HEK293 (cell line): ENCODE results near the gene LRRC34.

Experiments used
- CTCF ChIA-PET: fragments of 350-600 bp; formaldehyde crosslinking; extraction: SDS; loops from one replicate; lab custom pipeline; 2021; ENCODE audit warnings: antibody characterized with exemption; lab: Yijun Ruan, JAX
- POLR2A ChIA-PET: fragments of 300-600 bp; formaldehyde crosslinking; extraction: SDS; loops from one replicate; lab custom pipeline; 2020; ENCODE audit warnings: antibody characterized with exemption, inconsistent platforms; lab: Yijun Ruan, JAX
- H3K27ac ChIP-seq: fragments of 200-500 bp; sonication (Bioruptor generic); 2 replicates; pipeline ENCODE4 v1.5.1; 2014; ENCODE audit warnings: low read depth, low read length, control low read depth, inconsistent platforms; ENCODE audit errors: extremely low read depth
- H3K36me3 ChIP-seq, 2 experiments: fragments of 200-500 bp in 1 of 2; sonication (Bioruptor generic) in 1 of 2; 1 replicate in 1 of 2; 2 replicates in 1 of 2; pipeline ENCODE4 v1.5.1; 2014 to 2017; ENCODE audit warnings: inconsistent platforms in 2 of 2, low read length in 2 of 2; ENCODE audit not compliant: control insufficient read depth in 2 of 2, insufficient read depth in 1 of 2
- H3K4me1 ChIP-seq: fragments of 200-500 bp; sonication (Bioruptor generic); 2 replicates; pipeline ENCODE4 v1.5.1; 2014; ENCODE audit warnings: mild to moderate bottlenecking, low read length, inconsistent platforms; ENCODE audit not compliant: control insufficient read depth, insufficient read depth
- H3K4me3 ChIP-seq: 2 replicates; pipeline ENCODE4 v1.5.1; 2011; ENCODE audit warnings: low read depth, mild to moderate bottlenecking, control low read depth, low read length, moderate library complexity
- H3K9me3 ChIP-seq: fragments of 200-500 bp; sonication (Bioruptor generic); 2 replicates; pipeline ENCODE4 v1.5.1; 2014; ENCODE audit warnings: low read depth, low read length, inconsistent platforms; ENCODE audit not compliant: control insufficient read depth, insufficient read depth
- GFI1B ChIP-seq: fragments of 450-650 bp; formaldehyde crosslinking; IDR thresholded peaks from 2 replicates; pipeline ENCODE4 v1.5.1; 2016; ENCODE audit warnings: missing biosample characterization, missing genetic modification characterization
- HOXA7 ChIP-seq: sonication (generic); formaldehyde crosslinking; IDR thresholded peaks from 2 replicates; pipeline ENCODE4 v1.8.1; 2022; ENCODE audit warnings: missing genetic modification reagents, borderline replicate concordance
- KLF16 ChIP-seq: fragments of 450-650 bp; formaldehyde crosslinking; IDR thresholded peaks from 2 replicates; pipeline ENCODE4 v1.5.1; 2017; ENCODE audit warnings: missing biosample characterization, missing genetic modification characterization
- PRDM1 ChIP-seq: fragments of 450-650 bp; formaldehyde crosslinking; IDR thresholded peaks from 2 replicates; pipeline ENCODE4; 2016; ENCODE audit warnings: missing biosample characterization, missing genetic modification characterization
- SP2 ChIP-seq: fragments of 450-650 bp; formaldehyde crosslinking; IDR thresholded peaks from 2 replicates; pipeline ENCODE4 v1.5.1; 2016; ENCODE audit warnings: missing biosample characterization, missing genetic modification characterization
- SP3 ChIP-seq: fragments of 450-650 bp; formaldehyde crosslinking; IDR thresholded peaks from 2 replicates; pipeline ENCODE4 v1.5.1; 2016; ENCODE audit warnings: missing biosample characterization, missing genetic modification characterization
- YY1 ChIP-seq: fragments of 450-650 bp; formaldehyde crosslinking; IDR thresholded peaks from 2 replicates; pipeline ENCODE4 v1.5.1; 2018; ENCODE audit warnings: missing biosample characterization, missing genetic modification characterization
- ZBTB17 ChIP-seq: fragments of 450-650 bp; formaldehyde crosslinking; IDR thresholded peaks from 2 replicates; pipeline ENCODE4 v1.5.1; 2016; ENCODE audit warnings: missing biosample characterization, missing genetic modification characterization
- ZBTB21 ChIP-seq: fragments of 450-650 bp; formaldehyde crosslinking; IDR thresholded peaks from 2 replicates; pipeline ENCODE4 v1.5.1; 2017; ENCODE audit warnings: missing biosample characterization, missing genetic modification characterization
- ZFHX2 ChIP-seq: fragments of 450-650 bp; formaldehyde crosslinking; conservative IDR thresholded peaks from 2 replicates; pipeline ENCODE4 v1.5.1; 2016; ENCODE audit warnings: missing biosample characterization, missing genetic modification characterization
- ZNF10 ChIP-seq: fragments of 450-650 bp; formaldehyde crosslinking; IDR thresholded peaks from 2 replicates; pipeline ENCODE4 v1.5.1; 2017; ENCODE audit warnings: missing biosample characterization, missing genetic modification characterization
- ZNF184 ChIP-seq: fragments of 450-650 bp; IDR thresholded peaks from 2 replicates; pipeline ENCODE4 v1.5.1; 2018; ENCODE audit warnings: missing biosample characterization, mild to moderate bottlenecking, missing genetic modification characterization
- ZNF266 ChIP-seq: fragments of 450-650 bp; formaldehyde crosslinking; IDR thresholded peaks from 2 replicates; pipeline ENCODE4 v1.5.1; 2016; ENCODE audit warnings: missing biosample characterization, missing genetic modification characterization, low read depth
- ZNF416 ChIP-seq: fragments of 450-650 bp; formaldehyde crosslinking; IDR thresholded peaks from 2 replicates; pipeline ENCODE4 v1.5.1; 2016; ENCODE audit warnings: missing biosample characterization, missing genetic modification characterization
- ZNF426 ChIP-seq: fragments of 450-650 bp; formaldehyde crosslinking; IDR thresholded peaks from 2 replicates; pipeline ENCODE4 v1.5.1; 2017; ENCODE audit warnings: missing biosample characterization, missing genetic modification characterization, mild to moderate bottlenecking, inconsistent platforms, moderate library complexity
- ZNF501 ChIP-seq: fragments of 450-650 bp; formaldehyde crosslinking; IDR thresholded peaks from 2 replicates; pipeline ENCODE4 v1.5.1; 2016; ENCODE audit warnings: missing biosample characterization, missing genetic modification characterization
- ZNF521 ChIP-seq: fragments of 450-650 bp; formaldehyde crosslinking; IDR thresholded peaks from 2 replicates; pipeline ENCODE4 v1.5.1; 2017; ENCODE audit warnings: missing biosample characterization, mild to moderate bottlenecking, missing genetic modification characterization
- ZNF530 ChIP-seq: fragments of 450-650 bp; formaldehyde crosslinking; IDR thresholded peaks from 2 replicates; pipeline ENCODE4 v1.5.1; 2016; ENCODE audit warnings: low read depth, missing biosample characterization, missing genetic modification characterization
- ZNF555 ChIP-seq: fragments of 450-650 bp; formaldehyde crosslinking; conservative IDR thresholded peaks from 2 replicates; pipeline ENCODE4 v1.5.1; 2017; ENCODE audit warnings: missing biosample characterization, mild to moderate bottlenecking, missing genetic modification characterization, inconsistent platforms
- ZNF621 ChIP-seq: fragments of 450-650 bp; formaldehyde crosslinking; IDR thresholded peaks from 2 replicates; pipeline ENCODE4 v1.5.1; 2017; ENCODE audit warnings: missing biosample characterization, missing genetic modification characterization
- ZNF701 ChIP-seq: fragments of 450-650 bp; formaldehyde crosslinking; IDR thresholded peaks from 2 replicates; pipeline ENCODE4 v1.5.1; 2016; ENCODE audit warnings: missing biosample characterization, missing genetic modification characterization
- ZNF707 ChIP-seq: fragments of 450-650 bp; formaldehyde crosslinking; IDR thresholded peaks from 2 replicates; pipeline ENCODE4 v1.5.1; 2016; ENCODE audit warnings: missing biosample characterization, missing genetic modification characterization
- ZNF837 ChIP-seq: fragments of 450-650 bp; formaldehyde crosslinking; IDR thresholded peaks from 2 replicates; pipeline ENCODE4 v1.5.1; 2016; ENCODE audit warnings: missing biosample characterization, missing genetic modification characterization
- ZNF843 ChIP-seq: fragments of 450-650 bp; formaldehyde crosslinking; IDR thresholded peaks from 2 replicates; pipeline ENCODE4 v1.5.1; 2016; ENCODE audit warnings: missing biosample characterization, missing genetic modification characterization
- ZSCAN16 ChIP-seq: fragments of 450-650 bp; formaldehyde crosslinking; IDR thresholded peaks from 2 replicates; pipeline ENCODE4 v1.5.1; 2016; ENCODE audit warnings: missing biosample characterization, missing genetic modification characterization
- ZXDB ChIP-seq: fragments of 450-650 bp; formaldehyde crosslinking; IDR thresholded peaks from 2 replicates; pipeline ENCODE4 v1.5.1; 2016; ENCODE audit warnings: missing biosample characterization, missing genetic modification characterization
- TF ChIP-seq, protein P1 (sequence below): fragments of 450-650 bp; formaldehyde crosslinking; IDR thresholded peaks from 2 replicates; pipeline ENCODE4 v1.5.1; 2016; ENCODE audit warnings: missing biosample characterization, missing genetic modification characterization
- TF ChIP-seq, protein P2 (sequence below): fragments of 450-650 bp; formaldehyde crosslinking; IDR thresholded peaks from 2 replicates; pipeline ENCODE4 v1.5.1; 2016; ENCODE audit warnings: missing biosample characterization, missing genetic modification characterization
- TF ChIP-seq, protein P3 (sequence below): fragments of 450-650 bp; formaldehyde crosslinking; optimal IDR thresholded peaks from 2 replicates; pipeline ENCODE3; 2016; ENCODE audit warnings: missing biosample characterization, mild to moderate bottlenecking, missing genetic modification characterization
- TF ChIP-seq, protein P4 (sequence below): fragments of 450-650 bp; formaldehyde crosslinking; IDR thresholded peaks from 2 replicates; pipeline ENCODE4 v1.5.1; 2016; ENCODE audit warnings: missing biosample characterization, missing genetic modification characterization
- TF ChIP-seq, protein P5 (sequence below): fragments of 450-650 bp; formaldehyde crosslinking; IDR thresholded peaks from 2 replicates; pipeline ENCODE4 v1.5.1; 2016; ENCODE audit warnings: missing biosample characterization, missing genetic modification characterization
- TF ChIP-seq, protein P6 (sequence below): fragments of 450-650 bp; formaldehyde crosslinking; IDR thresholded peaks from 2 replicates; pipeline ENCODE4 v1.5.1; 2017; ENCODE audit warnings: missing biosample characterization, mild to moderate bottlenecking, missing genetic modification characterization, moderate library complexity

Gene LRRC34

DNA sequence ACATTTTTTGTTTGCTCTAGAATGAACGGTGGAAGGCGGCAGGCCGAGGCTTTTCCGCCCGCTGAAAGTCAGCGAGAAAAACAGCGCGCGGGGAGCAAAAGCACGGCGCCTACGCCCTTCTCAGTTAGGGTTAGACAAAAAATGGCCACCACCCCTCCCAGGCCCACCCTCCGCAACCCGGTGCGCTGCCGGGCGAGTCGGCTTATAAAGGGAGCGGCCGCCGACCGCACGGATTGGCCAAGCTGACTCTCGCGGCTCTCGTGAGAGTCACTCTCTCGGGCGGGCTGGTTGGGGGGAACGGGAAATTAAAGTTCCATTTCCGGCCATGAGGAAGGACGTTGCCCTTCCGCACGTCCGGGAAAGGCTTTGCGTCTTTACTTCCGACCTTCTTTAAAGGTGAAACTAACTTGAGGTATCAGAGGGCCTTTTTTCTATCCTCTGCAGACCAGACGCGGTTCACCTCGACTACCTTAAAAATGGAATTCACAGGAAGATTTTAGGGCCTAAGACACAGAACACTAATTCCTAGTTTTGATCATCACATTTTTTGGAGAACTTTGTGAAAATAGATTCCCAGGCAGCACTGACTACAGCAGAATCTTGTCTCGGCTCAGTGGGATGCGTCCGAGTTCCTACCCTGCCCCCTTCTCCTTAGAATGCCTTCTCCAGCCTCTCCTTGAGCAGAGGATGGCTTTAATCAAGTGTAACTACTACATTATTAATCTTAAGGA lies 47.7 kb downstream of the LRRC34 start, which contains the start of gene TERC:
TERC (minus strand) TSS at position 179 of the 731 bp plus-strand sequence.
- peak within 1 kb of the TSS; percentile 74 for H3K27ac ChIP-seq
- H3K4me3 ChIP-seq, result peak within 1 kb of the TSS; percentile 60
- H3K4me1 ChIP-seq, result no peaks in the 10 kb centered on the region
- ChIA-PET POLR2A (interaction anchor here (0.6 to 1.1 kb wide), 4 partner anchors 96 to 1671 kb away, joined by 3 to 4 read pairs (median 4); no protein-coding TSS in a partner anchor), CTCF (no interaction called here)
- no peaks in the 10 kb centered on the region for H3K9me3 ChIP-seq
- no peaks in the 10 kb centered on the region for H3K36me3 ChIP-seq
- TF ChIP-seq PRDM1 (tag by site-specific recombination), result peak; percentile 78
- no peak for TF ChIP-seq ZNF10
- TF ChIP-seq ZNF621 (tag by site-specific recombination), result no peak
- no peak for TF ChIP-seq KLF16 (tag by site-specific recombination)
- no peak for TF ChIP-seq ZNF837
- no peak for TF ChIP-seq ZNF843 (tag by site-specific recombination)
- peak; percentile 84 for TF ChIP-seq ZXDB
- TF ChIP-seq GFI1B (tag by site-specific recombination), result no peak
- TF ChIP-seq, protein P1, sequence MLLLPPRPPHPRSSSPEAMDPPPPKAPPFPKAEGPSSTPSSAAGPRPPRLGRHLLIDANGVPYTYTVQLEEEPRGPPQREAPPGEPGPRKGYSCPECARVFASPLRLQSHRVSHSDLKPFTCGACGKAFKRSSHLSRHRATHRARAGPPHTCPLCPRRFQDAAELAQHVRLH, result no peak
- no peak for TF ChIP-seq ZBTB21 (tag by site-specific recombination)
- TF ChIP-seq YY1 (tag by site-specific recombination), result peak; percentile 54; the same call in 1 of the 2 replicates
- TF ChIP-seq, protein P2, sequence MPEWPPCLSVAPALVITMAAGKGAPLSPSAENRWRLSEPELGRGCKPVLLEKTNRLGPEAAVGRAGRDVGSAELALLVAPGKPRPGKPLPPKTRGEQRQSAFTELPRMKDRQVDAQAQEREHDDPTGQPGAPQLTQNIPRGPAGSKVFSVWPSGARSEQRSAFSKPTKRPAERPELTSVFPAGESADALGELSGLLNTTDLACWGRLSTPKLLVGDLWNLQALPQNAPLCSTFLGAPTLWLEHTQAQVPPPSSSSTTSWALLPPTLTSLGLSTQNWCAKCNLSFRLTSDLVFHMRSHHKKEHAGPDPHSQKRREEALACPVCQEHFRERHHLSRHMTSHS (tag by site-specific recombination), result no peak
- TF ChIP-seq ZNF184, result no peak
- no peak for TF ChIP-seq ZSCAN16 (tag by site-specific recombination)
- no peak for TF ChIP-seq ZNF701
- 0 out of 2 replicates have a peak, but pooled peaks have one; percentile 58 for TF ChIP-seq ZNF501 (tag by site-specific recombination)
- no peak for TF ChIP-seq HOXA7 (CRISPR knock-in tag)
- TF ChIP-seq, protein P3, sequence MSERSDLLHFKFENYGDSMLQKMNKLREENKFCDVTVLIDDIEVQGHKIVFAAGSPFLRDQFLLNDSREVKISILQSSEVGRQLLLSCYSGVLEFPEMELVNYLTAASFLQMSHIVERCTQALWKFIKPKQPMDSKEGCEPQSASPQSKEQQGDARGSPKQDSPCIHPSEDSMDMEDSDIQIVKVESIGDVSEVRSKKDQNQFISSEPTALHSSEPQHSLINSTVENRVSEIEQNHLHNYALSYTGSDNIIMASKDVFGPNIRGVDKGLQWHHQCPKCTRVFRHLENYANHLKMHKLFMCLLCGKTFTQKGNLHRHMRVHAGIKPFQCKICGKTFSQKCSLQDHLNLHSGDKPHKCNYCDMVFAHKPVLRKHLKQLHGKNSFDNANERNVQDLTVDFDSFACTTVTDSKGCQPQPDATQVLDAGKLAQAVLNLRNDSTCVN (tag by site-specific recombination), result peak; percentile 57
- TF ChIP-seq, protein P4, sequence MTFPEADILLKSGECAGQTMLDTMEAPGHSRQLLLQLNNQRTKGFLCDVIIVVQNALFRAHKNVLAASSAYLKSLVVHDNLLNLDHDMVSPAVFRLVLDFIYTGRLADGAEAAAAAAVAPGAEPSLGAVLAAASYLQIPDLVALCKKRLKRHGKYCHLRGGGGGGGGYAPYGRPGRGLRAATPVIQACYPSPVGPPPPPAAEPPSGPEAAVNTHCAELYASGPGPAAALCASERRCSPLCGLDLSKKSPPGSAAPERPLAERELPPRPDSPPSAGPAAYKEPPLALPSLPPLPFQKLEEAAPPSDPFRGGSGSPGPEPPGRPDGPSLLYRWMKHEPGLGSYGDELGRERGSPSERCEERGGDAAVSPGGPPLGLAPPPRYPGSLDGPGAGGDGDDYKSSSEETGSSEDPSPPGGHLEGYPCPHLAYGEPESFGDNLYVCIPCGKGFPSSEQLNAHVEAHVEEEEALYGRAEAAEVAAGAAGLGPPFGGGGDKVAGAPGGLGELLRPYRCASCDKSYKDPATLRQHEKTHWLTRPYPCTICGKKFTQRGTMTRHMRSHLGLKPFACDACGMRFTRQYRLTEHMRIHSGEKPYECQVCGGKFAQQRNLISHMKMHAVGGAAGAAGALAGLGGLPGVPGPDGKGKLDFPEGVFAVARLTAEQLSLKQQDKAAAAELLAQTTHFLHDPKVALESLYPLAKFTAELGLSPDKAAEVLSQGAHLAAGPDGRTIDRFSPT, result no peak
- TF ChIP-seq ZNF426 (tag by site-specific recombination), result no peak
- TF ChIP-seq ZNF707 (tag by site-specific recombination), result no peak
- TF ChIP-seq SP3 (tag by site-specific recombination), result peak; percentile 53
- no peak for TF ChIP-seq ZNF521
- no peak for TF ChIP-seq ZNF530 (tag by site-specific recombination)
- 0 out of 2 replicates have a peak, but pooled peaks have one; percentile 33 for TF ChIP-seq ZFHX2 (tag by site-specific recombination)
- TF ChIP-seq ZBTB17, result peak; percentile 9; the same call in 1 of the 2 replicates
- TF ChIP-seq ZNF555 (tag by site-specific recombination), result no peak
- no peak for TF ChIP-seq ZNF266 (tag by site-specific recombination)
- TF ChIP-seq SP2, result peak; percentile 93
- TF ChIP-seq, protein P5, sequence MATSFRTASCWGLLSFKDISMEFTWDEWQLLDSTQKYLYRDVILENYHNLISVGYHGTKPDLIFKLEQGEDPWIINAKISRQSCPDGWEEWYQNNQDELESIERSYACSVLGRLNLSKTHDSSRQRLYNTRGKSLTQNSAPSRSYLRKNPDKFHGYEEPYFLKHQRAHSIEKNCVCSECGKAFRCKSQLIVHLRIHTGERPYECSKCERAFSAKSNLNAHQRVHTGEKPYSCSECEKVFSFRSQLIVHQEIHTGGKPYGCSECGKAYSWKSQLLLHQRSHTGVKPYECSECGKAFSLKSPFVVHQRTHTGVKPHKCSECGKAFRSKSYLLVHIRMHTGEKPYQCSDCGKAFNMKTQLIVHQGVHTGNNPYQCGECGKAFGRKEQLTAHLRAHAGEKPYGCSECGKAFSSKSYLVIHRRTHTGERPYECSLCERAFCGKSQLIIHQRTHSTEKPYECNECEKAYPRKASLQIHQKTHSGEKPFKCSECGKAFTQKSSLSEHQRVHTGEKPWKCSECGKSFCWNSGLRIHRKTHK (tag by site-specific recombination), result no peak
- no peak for TF ChIP-seq ZNF416 (tag by site-specific recombination)
- TF ChIP-seq, protein P6, sequence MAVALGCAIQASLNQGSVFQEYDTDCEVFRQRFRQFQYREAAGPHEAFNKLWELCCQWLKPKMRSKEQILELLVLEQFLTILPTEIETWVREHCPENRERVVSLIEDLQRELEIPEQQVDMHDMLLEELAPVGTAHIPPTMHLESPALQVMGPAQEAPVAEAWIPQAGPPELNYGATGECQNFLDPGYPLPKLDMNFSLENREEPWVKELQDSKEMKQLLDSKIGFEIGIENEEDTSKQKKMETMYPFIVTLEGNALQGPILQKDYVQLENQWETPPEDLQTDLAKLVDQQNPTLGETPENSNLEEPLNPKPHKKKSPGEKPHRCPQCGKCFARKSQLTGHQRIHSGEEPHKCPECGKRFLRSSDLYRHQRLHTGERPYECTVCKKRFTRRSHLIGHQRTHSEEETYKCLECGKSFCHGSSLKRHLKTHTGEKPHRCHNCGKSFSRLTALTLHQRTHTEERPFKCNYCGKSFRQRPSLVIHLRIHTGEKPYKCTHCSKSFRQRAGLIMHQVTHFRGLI (tag by site-specific recombination), result 0 out of 2 replicates have a peak, but pooled peaks have one; percentile 30
